Measurements from ENCODE around the gene CPXM2.

CPXM2 gene

GRCh38 chr10:123774132-123774742 is 117.4 kb downstream of the CPXM2 start:
- no peak for DNase-seq (ENCODE audit: low read depth, low spot score)

GRCh38 chr10:123772645-123773508 is 118.7 kb downstream of the CPXM2 start:
- no peak for DNase-seq (ENCODE audit: low read depth, low spot score)

GRCh38 chr10:123771877-123772644 is 119.5 kb downstream of the CPXM2 start:
- no peak for DNase-seq (ENCODE audit: low read depth, low spot score)

- DNase-seq (ENCODE audit: low read depth, low spot score) = no peak
Observed at GRCh38 chr10:123769647-123770046, 122.0 kb downstream of the CPXM2 start.

GRCh38 chr10:123766761-123767160 is 124.8 kb downstream of the CPXM2 start:
- no peak for DNase-seq (ENCODE audit: low read depth, low spot score)

GRCh38 chr10:123766012-123766411 is 125.6 kb downstream of the CPXM2 start:
- DNase-seq (ENCODE audit: low read depth, low spot score) = no peak

GRCh38 chr10:123761666-123762230 is 129.9 kb downstream of the CPXM2 start:
- no peak for DNase-seq (ENCODE audit: low read depth, low spot score)

- DNase-seq (ENCODE audit: low read depth, low spot score) = no peak
Observed at GRCh38 chr10:123761038-123761428, 130.6 kb downstream of the CPXM2 start.

- no peak for DNase-seq (ENCODE audit: low read depth, low spot score)
Observed at GRCh38 chr10:123760356-123761037, 131.1 kb downstream of the CPXM2 start.

GRCh38 chr10:123759501-123760031 is 132.0 kb downstream of the CPXM2 start:
- DNase-seq (ENCODE audit: low read depth, low spot score) = no peak

- DNase-seq (ENCODE audit: low read depth, low spot score) = no peak
Observed at GRCh38 chr10:123759041-123759440, 132.6 kb downstream of the CPXM2 start.

GRCh38 chr10:123757853-123758252 is 133.8 kb downstream of the CPXM2 start:
- DNase-seq (ENCODE audit: low read depth, low spot score) = no peak

GRCh38 chr10:123755061-123755460 is 136.5 kb downstream of the CPXM2 start:
- DNase-seq (ENCODE audit: low read depth, low spot score) = no peak

- DNase-seq (ENCODE audit: low read depth, low spot score) = no peak
Observed at GRCh38 chr10:123754123-123754522, 137.5 kb downstream of the CPXM2 start.

GRCh38 chr10:123751342-123752134 is 140.1 kb downstream of the CPXM2 start:
- DNase-seq (ENCODE audit: low read depth, low spot score) = no peak

- no peak for DNase-seq (ENCODE audit: low read depth, low spot score)
Observed at GRCh38 chr10:123750901-123751300, 140.7 kb downstream of the CPXM2 start.

- no peak for DNase-seq (ENCODE audit: low read depth, low spot score)
Observed at GRCh38 chr10:123748711-123749110, 142.9 kb downstream of the CPXM2 start.

- no peak for DNase-seq (ENCODE audit: low read depth, low spot score)
Observed at GRCh38 chr10:123747426-123747825, 144.2 kb downstream of the CPXM2 start.

- no peak for DNase-seq (ENCODE audit: low read depth, low spot score)
Observed at GRCh38 chr10:123746942-123747341, 144.7 kb downstream of the CPXM2 start.

- DNase-seq (ENCODE audit: low read depth, low spot score) = no peak
Observed at GRCh38 chr10:123746520-123746919, 145.1 kb downstream of the CPXM2 start.
